GM13976 (cell line): ENCODE results near the gene TP63.

Experiments used
- DNase-seq: peaks from one replicate; pipeline ENCODE4 v3.0.0; 2012; ENCODE audit warnings: low spot score
- CTCF ChIP-seq: IDR thresholded peaks from 2 replicates; pipeline ENCODE4 v1.5.1; 2012; ENCODE audit warnings: borderline replicate concordance, mild to moderate bottlenecking; ENCODE audit not compliant: insufficient read depth; ENCODE audit errors: extremely low read depth, missing control alignments, control extremely low read depth
- in situ Hi-C: fragments of 300-500 bp; cut with MboI; formaldehyde crosslinking; loops from one replicate; pipeline ENCODE4 v1.12.0; 2022; ENCODE audit warnings: low sequenced_read_pairs, mixed read lengths, inconsistent platforms; ENCODE audit not compliant: unreplicated experiment

Gene TP63

GRCh38 chr3:189937302-189938127 is 306.3 kb downstream of the TP63 start:
- TF ChIP-seq CTCF = no peak
- in situ Hi-C loops = loop anchor here (25.0 kb wide), 1 partner anchor 425 kb away; no protein-coding TSS in a partner anchor
- DNase-seq = no peak

- in situ Hi-C loops = loop anchor here (25.0 kb wide), 1 partner anchor 429 kb away; no protein-coding TSS in a partner anchor
- no peak for TF ChIP-seq CTCF
- DNase-seq = no peak
These were observed 309.9 kb downstream of the TP63 start for GRCh38 chr3:189941125-189941524.

GRCh38 chr3:189941679-189942078 is 310.5 kb downstream of the TP63 start:
- no peak for TF ChIP-seq CTCF
- DNase-seq = no peak
- in situ Hi-C loops = loop anchor here (25.0 kb wide), 1 partner anchor 429 kb away; no protein-coding TSS in a partner anchor

- no peak for TF ChIP-seq CTCF
- no peak for DNase-seq
- in situ Hi-C loops = loop anchor here (25.0 kb wide), 1 partner anchor 431 kb away; no protein-coding TSS in a partner anchor
These were observed 311.8 kb downstream of the TP63 start for GRCh38 chr3:189942948-189943347.

GRCh38 chr3:189944285-189945145 is 313.3 kb downstream of the TP63 start:
- no peak for TF ChIP-seq CTCF
- no peak for DNase-seq
- in situ Hi-C loops = loop anchor here (5.0 to 25.0 kb wide), 2 partner anchors 432 to 667 kb away; no protein-coding TSS in a partner anchor

GRCh38 chr3:189945935-189946709 is 314.9 kb downstream of the TP63 start:
- no peak for DNase-seq
- TF ChIP-seq CTCF = no peak
- in situ Hi-C loops = loop anchor here (5.0 to 25.0 kb wide), 2 partner anchors 434 to 669 kb away; no protein-coding TSS in a partner anchor
